ENCODE measurements around the gene PPP1R37.

PPP1R37 gene

DNA sequence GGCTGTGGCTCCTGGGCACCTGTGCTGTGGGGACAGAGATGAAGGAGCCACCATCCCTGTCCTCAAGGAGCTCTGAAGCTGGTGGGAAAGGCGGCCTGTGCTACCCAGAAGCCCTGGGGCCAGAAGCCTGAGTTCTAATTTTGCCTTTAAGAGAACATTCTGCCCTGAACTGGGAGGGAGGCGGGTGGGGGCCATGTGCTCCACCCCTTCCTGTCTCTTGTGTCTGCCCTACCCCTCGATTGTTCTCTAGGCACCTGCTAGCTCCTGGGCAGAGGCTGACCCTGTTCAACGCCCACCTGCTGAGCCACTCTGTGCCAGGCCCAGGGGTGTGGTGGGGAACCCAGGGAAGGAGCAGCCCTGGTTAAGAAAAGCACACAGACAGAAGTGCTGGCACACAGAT lies 79.2 kb downstream of the PPP1R37 start:
- Histone ChIP-seq H3K23ac (ENCODE audit: low read depth, low read length, poor library complexity) (no peak overlapping the region), H2BK5ac (ENCODE audit: low read length) (no peak overlapping the region), H3K14ac (ENCODE audit: low read length) (no peak overlapping the region), H3K4me3 (ENCODE audit: low read length in 2 of 2) (no peak overlapping the region), H2BK120ac (ENCODE audit: low read depth, low read length) (no peak overlapping the region), H3K18ac (ENCODE audit: low read length) (no peak overlapping the region), H3K9me3 (replicated peaks in 1 of 2; ENCODE audit: control insufficient read depth in 2 of 2, insufficient read depth in 1 of 2, low read depth in 1 of 2, low read length in 2 of 2) (no peaks in the 10 kb centered on the region), H3K4me1 (ENCODE audit: control insufficient read depth in 2 of 2, insufficient read depth in 1 of 2, low read depth in 1 of 2, low read length in 2 of 2) (peaks cover 6 to 10% of the 10 kb centered on the region in 2 donors), H3K4me2 (ENCODE audit: insufficient read depth, low read length, poor library complexity, severe bottlenecking) (no peak overlapping the region), H3K27ac (replicated peaks; ENCODE audit: low read length) (no peak overlapping the region), H3K79me1 (ENCODE audit: low read depth, low read length) (peaks cover 6% of the 10 kb centered on the region), H2AFZ (ENCODE audit: low read length) (no peak overlapping the region), H3K27me3 (ENCODE audit: control insufficient read depth in 3 of 3, insufficient read depth in 3 of 3, low read depth in 1 of 3, low read length in 3 of 3) (no peaks in the 10 kb centered on the region), H4K91ac (ENCODE audit: low read depth, low read length, poor library complexity) (no peak overlapping the region), H4K8ac (ENCODE audit: low read depth, low read length) (no peak overlapping the region), H3K36me3 (replicated peaks in 1 of 2; ENCODE audit: control insufficient read depth in 2 of 2, insufficient read depth in 2 of 2, low read length in 2 of 2) (no peaks in the 10 kb centered on the region), H2BK12ac (ENCODE audit: low read length) (no peak overlapping the region), H2BK15ac (ENCODE audit: low read length) (no peak overlapping the region), H3K4ac (ENCODE audit: low read length) (no peak overlapping the region), H3K9ac (ENCODE audit: low read depth, low read length, poor library complexity) (no peak overlapping the region), H2AK5ac (ENCODE audit: low read depth, low read length) (no peak overlapping the region)
- DNase-seq (ENCODE audit: low spot score) = no peak
- no CpG with 5 or more reads among the region's 4 CpGs for WGBS, 2 donors (ENCODE audit: extremely low coverage in 2 of 2, insufficient read length in 2 of 2, insufficient replicate concordance in 1 of 2)

DNA sequence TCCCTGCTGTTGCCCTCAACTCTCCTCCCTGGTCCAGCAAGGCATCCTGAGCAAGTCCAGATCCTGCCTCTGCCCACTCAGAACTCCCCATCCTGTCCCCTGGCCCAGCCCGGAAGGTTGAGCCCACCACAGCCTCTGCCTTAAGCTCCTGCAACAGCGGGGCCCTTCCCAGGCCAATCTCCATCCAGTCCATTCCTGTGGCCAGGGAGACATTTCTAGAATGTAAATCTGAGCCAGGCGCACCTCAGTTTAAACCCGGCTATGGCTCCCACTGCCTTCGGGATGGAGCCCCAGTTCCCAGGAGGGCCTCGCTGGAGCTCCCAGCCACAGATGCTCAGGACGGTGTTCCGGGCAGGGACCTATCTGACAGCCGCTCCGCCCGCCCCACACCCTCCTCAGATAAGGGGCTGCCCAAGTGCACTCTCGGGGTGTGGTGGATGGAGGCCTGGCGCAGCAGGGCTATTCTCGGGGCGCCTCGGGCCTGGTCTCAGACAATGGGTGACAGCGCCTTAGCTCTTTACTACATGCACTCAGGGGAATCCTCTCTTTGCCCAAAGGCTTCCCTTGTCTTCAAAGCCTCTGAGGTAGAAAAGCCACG lies 79.7 kb downstream of the PPP1R37 start:
- no CpG with 5 or more reads among the region's 18 CpGs for WGBS, 2 donors (ENCODE audit: extremely low coverage in 2 of 2, insufficient read length in 2 of 2, insufficient replicate concordance in 1 of 2)
- Histone ChIP-seq H2AK5ac (ENCODE audit: low read depth, low read length) (no peak overlapping the region), H3K23ac (ENCODE audit: low read depth, low read length, poor library complexity) (peak overlapping the region; percentile 43), H2BK120ac (ENCODE audit: low read depth, low read length) (no peak overlapping the region), H3K4ac (ENCODE audit: low read length) (no peak overlapping the region), H3K14ac (ENCODE audit: low read length) (peak overlapping the region; percentile 21), H4K91ac (ENCODE audit: low read depth, low read length, poor library complexity) (no peak overlapping the region), H2BK12ac (ENCODE audit: low read length) (no peak overlapping the region), H3K36me3 (replicated peaks in 1 of 2; ENCODE audit: control insufficient read depth in 2 of 2, insufficient read depth in 2 of 2, low read length in 2 of 2) (no peaks in the 10 kb centered on the region), H3K4me2 (ENCODE audit: insufficient read depth, low read length, poor library complexity, severe bottlenecking) (no peak overlapping the region), H2BK5ac (ENCODE audit: low read length) (no peak overlapping the region), H3K9ac (ENCODE audit: low read depth, low read length, poor library complexity) (no peak overlapping the region), H3K4me3 (ENCODE audit: low read length in 2 of 2) (no peak overlapping the region), H3K27me3 (ENCODE audit: control insufficient read depth in 3 of 3, insufficient read depth in 3 of 3, low read depth in 1 of 3, low read length in 3 of 3) (no peaks in the 10 kb centered on the region), H3K27ac (replicated peaks; ENCODE audit: low read length) (no peak overlapping the region), H3K4me1 (ENCODE audit: control insufficient read depth in 2 of 2, insufficient read depth in 1 of 2, low read depth in 1 of 2, low read length in 2 of 2) (peaks cover 6 to 10% of the 10 kb centered on the region in 2 donors), H2AFZ (ENCODE audit: low read length) (no peak overlapping the region), H3K18ac (ENCODE audit: low read length) (no peak overlapping the region), H4K8ac (ENCODE audit: low read depth, low read length) (no peak overlapping the region), H3K79me1 (ENCODE audit: low read depth, low read length) (peaks cover 6% of the 10 kb centered on the region), H3K9me3 (replicated peaks in 1 of 2; ENCODE audit: control insufficient read depth in 2 of 2, insufficient read depth in 1 of 2, low read depth in 1 of 2, low read length in 2 of 2) (no peaks in the 10 kb centered on the region), H2BK15ac (ENCODE audit: low read length) (no peak overlapping the region)
- no peak for DNase-seq (ENCODE audit: low spot score)

DNA sequence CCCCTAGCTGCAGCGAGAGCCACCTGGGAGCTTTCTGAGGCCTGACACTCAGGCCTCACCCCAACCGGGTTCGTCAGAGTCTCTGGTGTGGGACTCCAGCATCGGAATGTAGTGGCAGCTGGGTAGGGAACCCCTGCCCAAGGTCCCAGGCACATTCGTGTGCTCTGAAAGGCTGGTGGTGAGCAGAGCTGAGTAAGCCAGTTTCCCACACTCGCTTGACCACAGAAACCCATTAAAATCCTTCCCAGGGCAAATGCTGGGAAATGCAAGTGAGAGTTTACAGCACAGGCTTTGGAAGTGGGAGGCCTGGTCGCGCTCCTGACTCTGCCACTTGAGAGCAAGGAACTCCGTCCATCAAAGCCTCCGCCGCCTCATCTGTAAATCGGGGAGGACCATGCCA lies 80.8 kb downstream of the PPP1R37 start:
- Histone ChIP-seq H3K27me3 (ENCODE audit: control insufficient read depth in 3 of 3, insufficient read depth in 3 of 3, low read depth in 1 of 3, low read length in 3 of 3) (no peaks in the 10 kb centered on the region), H2BK120ac (ENCODE audit: low read depth, low read length) (no peak overlapping the region), H3K4ac (ENCODE audit: low read length) (no peak overlapping the region), H3K9me3 (replicated peaks in 1 of 2; ENCODE audit: control insufficient read depth in 2 of 2, insufficient read depth in 1 of 2, low read depth in 1 of 2, low read length in 2 of 2) (no peaks in the 10 kb centered on the region), H3K36me3 (replicated peaks in 1 of 2; ENCODE audit: control insufficient read depth in 2 of 2, insufficient read depth in 2 of 2, low read length in 2 of 2) (no peaks in the 10 kb centered on the region), H3K4me3 (ENCODE audit: low read length in 2 of 2) (no peak overlapping the region), H3K18ac (ENCODE audit: low read length) (no peak overlapping the region), H3K9ac (ENCODE audit: low read depth, low read length, poor library complexity) (no peak overlapping the region), H3K4me2 (ENCODE audit: insufficient read depth, low read length, poor library complexity, severe bottlenecking) (no peak overlapping the region), H3K14ac (ENCODE audit: low read length) (no peak overlapping the region), H2AK5ac (ENCODE audit: low read depth, low read length) (no peak overlapping the region), H3K27ac (replicated peaks; ENCODE audit: low read length) (no peak overlapping the region), H3K23ac (ENCODE audit: low read depth, low read length, poor library complexity) (no peak overlapping the region), H2BK5ac (ENCODE audit: low read length) (no peak overlapping the region), H2AFZ (ENCODE audit: low read length) (no peak overlapping the region), H4K91ac (ENCODE audit: low read depth, low read length, poor library complexity) (no peak overlapping the region), H2BK12ac (ENCODE audit: low read length) (no peak overlapping the region), H3K79me1 (ENCODE audit: low read depth, low read length) (peaks cover 6% of the 10 kb centered on the region), H3K4me1 (ENCODE audit: control insufficient read depth in 2 of 2, insufficient read depth in 1 of 2, low read depth in 1 of 2, low read length in 2 of 2) (peaks cover 6 to 10% of the 10 kb centered on the region in 2 donors), H4K8ac (ENCODE audit: low read depth, low read length) (no peak overlapping the region), H2BK15ac (ENCODE audit: low read length) (no peak overlapping the region)
- DNase-seq (ENCODE audit: low spot score) = no peak
- no CpG with 5 or more reads among the region's 12 CpGs for WGBS, 2 donors (ENCODE audit: extremely low coverage in 2 of 2, insufficient read length in 2 of 2, insufficient replicate concordance in 1 of 2)

- Histone ChIP-seq H3K27ac (replicated peaks; ENCODE audit: low read length) (no peak overlapping the region), H2BK15ac (ENCODE audit: low read length) (no peak overlapping the region), H2AFZ (ENCODE audit: low read length) (no peak overlapping the region), H3K9me3 (replicated peaks in 1 of 2; ENCODE audit: control insufficient read depth in 2 of 2, insufficient read depth in 1 of 2, low read depth in 1 of 2, low read length in 2 of 2) (no peaks in the 10 kb centered on the region), H3K14ac (ENCODE audit: low read length) (no peak overlapping the region), H3K18ac (ENCODE audit: low read length) (no peak overlapping the region), H3K27me3 (ENCODE audit: control insufficient read depth in 3 of 3, insufficient read depth in 3 of 3, low read depth in 1 of 3, low read length in 3 of 3) (no peaks in the 10 kb centered on the region), H3K4me3 (ENCODE audit: low read length in 2 of 2) (no peak overlapping the region), H3K79me1 (ENCODE audit: low read depth, low read length) (peaks cover 4% of the 10 kb centered on the region), H3K4me1 (ENCODE audit: control insufficient read depth in 2 of 2, insufficient read depth in 1 of 2, low read depth in 1 of 2, low read length in 2 of 2) (peaks cover 4 to 13% of the 10 kb centered on the region in 2 donors), H3K23ac (ENCODE audit: low read depth, low read length, poor library complexity) (no peak overlapping the region), H2AK5ac (ENCODE audit: low read depth, low read length) (no peak overlapping the region), H4K91ac (ENCODE audit: low read depth, low read length, poor library complexity) (no peak overlapping the region), H2BK5ac (ENCODE audit: low read length) (no peak overlapping the region), H3K36me3 (replicated peaks in 1 of 2; ENCODE audit: control insufficient read depth in 2 of 2, insufficient read depth in 2 of 2, low read length in 2 of 2) (no peaks in the 10 kb centered on the region), H2BK120ac (ENCODE audit: low read depth, low read length) (no peak overlapping the region), H3K9ac (ENCODE audit: low read depth, low read length, poor library complexity) (no peak overlapping the region), H4K8ac (ENCODE audit: low read depth, low read length) (no peak overlapping the region), H3K4me2 (ENCODE audit: insufficient read depth, low read length, poor library complexity, severe bottlenecking) (no peak overlapping the region), H2BK12ac (ENCODE audit: low read length) (no peak overlapping the region), H3K4ac (ENCODE audit: low read length) (no peak overlapping the region)
- WGBS, 2 donors (ENCODE audit: extremely low coverage in 2 of 2, insufficient read length in 2 of 2, insufficient replicate concordance in 1 of 2) = no CpG with 5 or more reads among the region's 10 CpGs
- no peak for DNase-seq (ENCODE audit: low spot score)
Measured at GRCh38 chr19:45175515-45176345, 82.8 kb downstream of the PPP1R37 start.
